M059J (cell line): Measurements from ENCODE around the gene TMEM203. TPM values are rescaled to one million over a fixed set of nuclear protein-coding genes. Genes with fewer than 3 reads are reported as not detected.
A peak's percentile ranks its signal among the peaks of the same experiment; 100 is the strongest.
"Not testable (repeated sequence)": the region's sequence is repeated elsewhere in the genome, so short reads cannot be mapped to it uniquely, and the experiment has no call there.

ENCODE experiments used
- DNase-seq: peaks from one replicate; pipeline ENCODE4 v3.0.0-alpha.2; 2012; ENCODE audit warnings: low read depth
- total RNA-seq: library from RNA; depleted of rRNA; stranded (reverse); fragments of >200 nt; shearing (Covaris generic); gene quantifications from 2 replicates; pipeline ENCODE4 v1.2.3, GENCODE V29; 2014; rRNA removed

Gene TMEM203, protein sequence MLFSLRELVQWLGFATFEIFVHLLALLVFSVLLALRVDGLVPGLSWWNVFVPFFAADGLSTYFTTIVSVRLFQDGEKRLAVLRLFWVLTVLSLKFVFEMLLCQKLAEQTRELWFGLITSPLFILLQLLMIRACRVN
- 68.2 and 68.9 TPM in 2 replicates for total RNA-seq

DNA sequence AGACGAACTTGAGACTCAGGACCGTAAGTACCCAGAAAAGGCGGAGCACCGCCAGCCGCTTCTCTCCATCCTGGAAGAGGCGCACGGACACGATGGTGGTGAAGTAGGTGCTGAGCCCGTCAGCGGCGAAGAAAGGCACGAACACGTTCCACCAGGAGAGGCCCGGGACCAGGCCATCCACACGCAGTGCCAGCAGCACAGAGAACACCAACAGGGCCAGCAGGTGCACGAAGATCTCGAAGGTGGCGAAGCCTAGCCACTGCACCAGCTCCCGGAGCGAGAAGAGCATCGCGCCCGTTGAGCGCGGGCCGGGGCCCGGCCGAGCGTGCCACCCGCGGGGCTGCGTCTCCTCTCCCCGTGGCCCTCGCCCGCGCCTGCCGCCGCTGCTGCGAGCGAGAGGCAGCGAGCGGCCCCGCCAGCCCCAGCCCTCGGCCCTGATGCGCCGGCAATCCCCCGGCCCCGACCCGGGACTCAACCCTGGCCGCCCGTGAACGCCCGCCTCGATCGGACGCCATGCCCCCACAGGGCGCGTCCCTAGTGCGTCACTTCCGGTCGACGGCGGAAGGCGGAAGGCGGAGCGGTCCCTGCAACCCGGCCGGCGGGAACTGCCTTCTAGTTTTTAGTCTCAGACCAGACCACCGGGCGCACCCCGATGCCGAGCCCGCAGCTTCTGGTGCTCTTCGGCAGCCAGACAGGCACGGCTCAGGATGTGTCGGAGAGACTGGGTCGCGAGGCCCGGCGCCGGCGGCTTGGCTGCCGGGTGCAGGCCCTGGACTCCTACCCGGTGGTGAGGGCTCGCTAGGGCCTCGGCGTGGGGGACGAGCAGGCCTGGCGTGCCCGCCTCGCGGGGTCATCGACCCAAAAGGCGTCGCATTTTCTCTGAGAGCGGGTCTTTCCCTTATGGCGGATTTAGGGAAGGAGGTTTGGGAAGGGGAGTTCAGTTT is at the start of gene TMEM203, which contains the start of gene NDOR1:
TMEM203 (minus strand) TSS at position 523 of the 944 bp plus-strand sequence; CDS start at position 289, 234 bp downstream.
NDOR1 (plus strand) TSS at position 575 of the 944 bp plus-strand sequence; CDS start at position 653, 78 bp downstream.
- peak; percentile 84 for DNase-seq

DNA sequence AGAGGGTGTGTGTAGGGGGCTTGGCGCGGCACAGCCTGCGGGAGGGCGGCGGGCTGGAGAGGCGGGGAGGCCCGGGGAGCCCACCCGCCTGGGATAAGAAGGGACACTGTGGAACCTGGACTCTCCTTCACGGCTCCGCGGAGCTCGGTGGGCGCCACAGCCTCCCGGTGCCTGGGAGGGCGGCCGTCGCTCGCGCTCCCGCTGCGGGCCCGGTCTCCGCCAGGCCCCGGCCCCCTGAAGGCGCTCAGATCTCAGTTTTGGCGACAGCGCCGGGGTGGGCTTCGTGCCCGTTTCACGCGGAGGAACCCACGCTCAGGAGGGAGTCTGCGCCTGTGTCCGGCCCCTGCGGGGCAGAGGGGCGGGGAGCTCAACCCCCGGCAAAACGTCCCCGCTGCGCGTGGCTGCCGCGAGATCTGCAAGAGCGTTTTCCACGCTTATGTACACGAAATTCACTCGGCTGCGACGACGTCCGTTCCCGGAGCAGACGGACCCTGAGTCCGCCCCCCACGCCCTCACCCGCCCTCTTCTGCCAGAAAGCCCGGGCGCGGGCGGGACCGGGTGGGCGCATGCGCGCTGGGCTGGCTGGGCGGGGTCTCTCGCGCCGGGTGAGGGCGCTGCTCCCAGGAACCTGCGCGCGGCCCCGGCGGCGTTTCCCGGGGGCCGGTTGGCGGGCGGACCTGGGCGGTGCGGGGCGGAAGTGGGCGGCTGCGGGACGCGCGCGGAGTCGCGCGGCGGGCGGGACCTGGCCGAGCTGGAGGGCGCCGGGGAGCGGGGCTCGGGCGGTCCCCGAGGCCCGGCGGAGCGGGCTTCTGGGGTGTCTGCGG is 49.4 kb upstream of the TMEM203 start, which contains the start of gene NELFB:
NELFB (plus strand) TSS at position 704 of the 824 bp plus-strand sequence.
- DNase-seq = peak; percentile 83

DNA sequence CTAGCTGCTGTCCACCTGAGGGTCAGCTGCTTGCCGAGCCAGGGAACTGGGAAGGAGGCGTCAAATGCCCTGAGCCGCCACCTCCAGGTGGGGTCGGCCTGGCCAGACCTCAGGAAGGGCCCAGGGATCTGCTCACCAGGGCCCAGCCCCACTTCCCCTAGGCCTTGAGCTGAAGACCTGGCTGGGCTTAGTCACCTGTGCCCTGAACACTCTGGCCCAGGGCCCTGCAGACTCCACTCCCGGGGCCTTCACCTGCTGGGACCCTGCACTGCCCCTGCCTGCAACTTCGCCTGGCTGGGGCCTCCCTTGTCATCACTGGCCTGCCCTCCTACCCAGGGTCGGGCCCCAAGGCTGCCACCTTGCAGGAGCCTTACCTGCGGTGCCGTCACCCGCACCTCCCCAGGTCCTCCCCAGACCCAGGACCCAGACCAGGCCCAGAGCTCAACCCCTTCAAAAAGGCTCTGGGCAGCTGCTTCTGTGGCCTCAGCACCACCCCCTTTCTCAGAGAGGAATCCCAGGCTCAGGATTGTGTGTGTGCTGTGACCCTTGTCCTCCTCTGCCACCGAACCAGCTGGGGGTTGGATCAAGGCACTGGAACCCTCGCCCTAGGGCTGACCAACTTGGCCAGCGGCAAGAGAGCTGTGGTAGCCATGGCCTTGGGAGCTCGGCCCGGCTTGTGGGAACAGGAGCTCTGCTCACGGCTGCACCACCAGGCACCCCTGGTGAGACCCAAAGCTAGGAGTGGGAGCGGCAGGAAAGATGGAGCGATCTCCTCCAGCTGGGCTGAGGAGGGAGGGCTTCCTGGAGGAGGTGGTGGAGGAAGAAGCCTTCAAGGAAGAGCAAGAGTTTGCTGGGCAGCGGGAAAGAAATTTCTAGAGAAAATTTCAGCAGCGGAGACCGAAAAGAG is 48.5 kb upstream of the TMEM203 start:
- peak; percentile 26 for DNase-seq

DNA sequence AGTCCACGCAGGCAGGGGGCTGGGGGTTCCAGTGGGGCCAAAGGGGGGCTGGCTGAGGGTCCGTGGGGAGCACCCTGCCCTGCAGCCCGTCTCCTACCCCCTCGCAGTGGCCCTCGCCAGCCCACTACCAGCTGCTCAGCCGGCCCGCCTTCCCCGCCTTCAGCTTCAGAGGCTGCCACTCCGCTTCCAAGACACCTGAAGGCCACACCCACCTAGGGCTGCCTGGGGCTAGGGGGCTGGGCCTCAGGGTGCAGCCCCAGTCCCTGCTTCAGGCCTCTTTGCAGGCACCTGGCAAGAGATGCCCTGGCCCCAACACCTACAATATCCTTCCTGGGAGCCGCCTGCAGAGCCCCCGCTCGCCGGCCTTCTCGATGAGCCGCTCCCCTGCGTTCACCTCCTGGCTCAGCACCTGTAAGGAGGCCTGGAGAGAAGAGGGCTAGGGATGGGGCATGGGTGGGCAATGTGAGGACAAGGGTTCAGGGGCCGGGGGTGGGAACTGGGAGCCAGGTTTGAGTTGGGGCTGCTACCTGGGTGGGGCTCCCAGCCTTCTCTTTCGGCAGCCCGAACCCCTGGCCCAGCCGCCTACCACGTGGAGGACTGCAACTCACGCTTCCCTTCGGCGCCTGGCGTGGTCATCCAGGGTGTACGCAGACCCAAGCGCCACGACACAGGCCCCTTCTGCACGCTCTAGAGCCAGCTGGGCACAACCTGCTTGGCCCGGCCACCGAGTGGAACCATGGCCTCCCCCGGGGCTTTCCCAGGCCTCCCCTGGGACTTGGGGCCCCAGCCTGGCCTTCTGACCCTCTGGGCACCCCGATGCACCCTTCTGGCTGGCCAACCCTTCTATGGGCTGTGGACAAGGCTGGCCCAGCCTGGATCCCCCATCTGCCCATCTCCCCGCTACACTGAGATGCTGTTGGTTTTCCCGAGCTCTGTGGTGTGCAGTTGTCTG is 47.4 kb upstream of the TMEM203 start:
- no peak for DNase-seq

DNA sequence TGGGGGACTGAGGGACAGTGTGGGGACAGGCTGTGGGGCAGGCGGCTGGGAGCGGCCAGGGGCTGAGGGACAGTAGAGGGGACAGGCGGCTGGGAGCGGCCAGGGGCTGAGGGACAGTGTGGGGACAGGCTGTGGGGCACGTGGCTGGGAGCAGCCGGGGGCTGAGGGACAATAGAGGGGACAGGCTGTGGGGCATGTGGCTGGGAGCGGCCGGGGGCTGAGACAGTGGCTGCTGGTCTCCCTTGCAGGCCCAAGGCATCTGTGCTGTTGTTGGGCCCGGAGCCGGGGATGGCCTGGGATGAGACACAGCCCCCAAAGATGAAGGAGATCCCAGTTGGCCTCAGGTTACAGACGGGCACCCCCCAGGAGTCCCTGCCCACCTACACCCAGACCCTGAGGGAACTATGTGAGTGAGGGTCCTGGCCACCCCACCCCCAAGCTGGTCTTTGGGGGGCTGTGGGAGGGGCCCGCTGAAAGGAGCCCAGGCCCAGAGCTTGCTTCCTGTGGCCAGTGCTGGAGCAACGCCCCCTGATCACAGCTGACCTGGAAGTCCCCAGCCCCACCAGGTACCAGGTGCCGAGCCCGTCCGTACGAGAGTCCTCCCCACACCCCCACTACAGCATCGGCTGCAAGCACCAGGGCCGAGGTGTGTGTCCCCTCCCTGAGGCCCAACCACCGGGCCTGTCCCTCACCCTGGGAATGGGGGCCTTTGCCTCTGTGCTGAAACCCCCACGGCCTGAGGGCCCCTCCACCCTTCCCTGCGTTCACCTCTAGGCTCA is 46.2 kb upstream of the TMEM203 start:
- DNase-seq = no peak

DNA sequence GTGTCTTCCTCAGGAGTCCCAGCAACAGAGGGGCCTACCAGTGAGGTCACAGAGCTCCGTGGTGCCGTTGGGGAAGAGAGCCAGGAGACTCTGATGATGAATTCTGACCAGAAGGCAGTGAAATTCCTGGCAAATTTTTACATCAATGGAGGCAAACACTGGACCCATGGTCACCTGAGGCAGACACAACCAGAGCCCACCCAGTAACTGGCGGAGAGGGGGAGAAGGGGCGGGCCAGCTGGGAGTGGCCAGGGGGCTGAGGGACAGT is 45.7 kb upstream of the TMEM203 start, which contains the start of gene STPG3:
STPG3 (plus strand) TSS at position 93 of the 268 bp plus-strand sequence; CDS start at position 94, 1 bp downstream.
- no peak for DNase-seq

DNA sequence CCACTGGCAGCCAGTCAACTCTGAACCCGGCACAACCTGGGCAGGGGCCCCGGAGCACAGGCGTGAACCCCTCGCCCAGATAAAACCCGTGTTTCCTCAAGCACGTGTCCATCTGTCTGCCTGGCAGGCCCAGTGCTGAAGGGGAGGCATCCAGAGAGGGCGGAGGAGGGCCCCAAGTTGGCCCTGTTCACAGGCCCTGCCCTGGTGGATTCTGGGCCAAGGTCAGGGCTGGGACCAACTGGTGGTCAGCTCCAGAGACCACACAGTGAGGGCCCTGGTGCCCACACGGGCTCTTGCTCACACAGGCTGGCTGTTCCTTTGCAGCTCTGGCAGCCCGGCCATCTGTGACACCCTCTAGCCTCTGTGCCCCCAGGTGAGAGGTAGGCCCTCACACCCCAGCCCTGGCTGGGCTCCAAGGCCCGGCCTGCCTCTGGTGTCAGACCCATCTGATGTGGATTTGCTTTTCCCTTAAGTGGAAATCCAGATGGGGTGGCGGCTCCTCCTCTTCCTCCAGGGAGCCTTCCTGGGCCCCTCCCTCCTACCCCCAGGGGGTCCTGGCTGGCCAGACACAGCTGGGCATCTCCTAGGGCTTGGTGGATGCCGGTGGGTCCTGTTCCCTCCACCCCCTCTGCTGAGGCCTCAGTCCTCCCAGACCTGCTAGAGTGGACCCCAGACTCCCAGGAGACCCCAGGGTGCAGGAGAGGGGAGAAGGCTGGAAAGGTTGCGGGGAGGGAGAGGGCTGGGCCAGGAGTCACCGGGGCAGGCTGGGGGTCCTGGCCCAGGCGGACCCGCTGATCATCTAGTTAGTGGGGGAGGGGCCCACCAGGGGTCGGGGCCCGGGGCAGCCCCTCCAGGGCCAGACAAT is 45.1 kb upstream of the TMEM203 start:
- DNase-seq = no peak

DNA sequence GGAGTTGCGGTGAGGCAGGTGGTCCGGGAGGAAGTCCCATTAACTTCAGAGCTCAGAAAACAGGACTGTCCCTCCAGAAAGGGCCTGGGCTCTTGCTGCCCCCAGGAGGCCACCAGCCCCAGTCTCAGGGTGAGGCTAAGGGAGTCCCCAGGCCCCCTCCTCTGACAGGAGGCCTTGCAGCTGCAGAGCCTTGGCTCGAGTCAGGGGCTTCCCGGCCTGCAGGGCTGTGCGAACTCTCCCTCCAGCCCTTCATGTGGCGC is 42.4 kb upstream of the TMEM203 start:
- DNase-seq = no peak

DNA sequence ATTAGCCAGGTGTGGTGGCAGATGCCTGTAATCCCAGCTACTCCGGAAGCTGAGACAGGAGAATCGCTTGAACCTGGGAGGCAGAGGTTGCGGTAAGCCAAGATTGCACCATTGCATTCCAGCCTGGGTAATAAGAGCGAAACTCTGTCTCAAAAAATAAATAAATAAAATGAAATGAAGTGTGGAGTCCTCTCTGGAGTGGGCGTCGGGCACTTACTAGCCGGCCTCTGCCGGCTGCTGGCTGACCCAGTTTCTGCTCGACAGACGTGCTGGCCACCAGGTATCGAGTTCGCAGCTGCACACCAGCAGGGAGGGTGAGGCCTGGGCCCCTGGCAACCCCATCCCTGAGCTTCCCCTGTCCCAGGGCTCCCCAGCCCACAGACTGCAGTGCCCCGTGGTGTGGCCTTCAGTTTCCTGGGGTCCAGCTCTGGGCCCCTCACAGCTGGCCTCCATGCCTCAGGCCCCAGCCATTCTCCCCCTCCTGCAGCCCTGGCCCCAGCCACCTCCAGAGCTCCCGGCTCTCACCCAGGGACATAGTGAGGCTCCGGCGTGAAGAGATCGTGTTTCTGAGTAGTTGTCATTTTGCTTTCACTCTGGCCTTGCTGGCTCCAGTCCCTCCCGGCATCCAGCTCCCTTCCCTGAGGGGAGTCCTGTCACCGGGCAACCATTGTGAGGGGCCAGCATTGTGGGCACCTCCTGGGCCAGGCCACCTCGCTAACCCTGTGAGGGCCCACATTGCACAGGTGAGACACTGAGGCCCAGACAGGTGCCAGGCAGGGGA is 41.9 kb upstream of the TMEM203 start:
- no peak for DNase-seq

DNA sequence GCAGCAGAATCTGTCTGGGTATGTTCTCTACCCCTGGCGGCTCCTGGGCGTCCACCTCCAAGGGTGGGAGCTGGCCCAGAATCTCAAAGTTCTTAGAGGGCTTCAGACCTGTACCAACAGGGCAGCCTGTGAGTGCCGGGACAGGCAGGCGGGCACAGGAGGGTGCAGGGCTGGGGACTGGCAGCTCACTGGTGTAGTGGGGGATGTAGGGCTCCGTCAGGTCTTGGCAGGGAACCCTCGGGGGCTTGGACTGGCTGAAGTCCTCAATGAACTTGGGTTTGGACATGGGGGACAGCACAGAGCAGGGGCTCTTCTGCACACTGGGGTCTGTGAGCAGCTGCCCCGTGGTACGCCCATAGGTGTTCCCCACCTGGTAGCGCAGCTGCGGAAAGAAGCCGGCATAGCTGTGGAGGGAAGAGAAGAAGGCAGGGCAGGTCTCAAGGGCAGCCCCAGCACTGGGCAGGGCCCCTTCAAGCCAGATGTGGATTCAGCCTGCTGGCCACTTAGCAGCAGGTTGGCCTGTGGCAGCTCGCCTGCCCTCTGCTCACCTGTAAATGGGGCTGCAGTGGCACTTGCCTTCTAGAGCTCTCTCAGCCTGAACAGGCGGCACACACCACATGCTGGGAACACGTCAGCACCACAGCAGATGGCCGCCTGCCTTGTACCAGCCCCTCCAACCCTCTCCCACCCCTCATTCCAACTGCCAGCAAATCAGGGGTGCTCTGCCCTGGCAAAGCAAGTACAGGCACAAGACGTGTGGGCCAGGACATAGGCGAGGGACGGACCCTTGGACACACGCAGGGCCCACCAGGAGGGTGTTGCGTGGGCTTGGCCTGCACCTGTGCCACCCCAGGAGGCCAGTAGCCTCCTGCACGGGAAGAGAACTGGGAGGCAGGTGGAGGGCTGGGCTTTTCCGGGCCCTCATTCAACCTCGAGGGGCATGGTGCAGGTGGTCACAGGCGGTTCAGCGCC is 40.3 kb upstream of the TMEM203 start:
- DNase-seq = no peak

DNA sequence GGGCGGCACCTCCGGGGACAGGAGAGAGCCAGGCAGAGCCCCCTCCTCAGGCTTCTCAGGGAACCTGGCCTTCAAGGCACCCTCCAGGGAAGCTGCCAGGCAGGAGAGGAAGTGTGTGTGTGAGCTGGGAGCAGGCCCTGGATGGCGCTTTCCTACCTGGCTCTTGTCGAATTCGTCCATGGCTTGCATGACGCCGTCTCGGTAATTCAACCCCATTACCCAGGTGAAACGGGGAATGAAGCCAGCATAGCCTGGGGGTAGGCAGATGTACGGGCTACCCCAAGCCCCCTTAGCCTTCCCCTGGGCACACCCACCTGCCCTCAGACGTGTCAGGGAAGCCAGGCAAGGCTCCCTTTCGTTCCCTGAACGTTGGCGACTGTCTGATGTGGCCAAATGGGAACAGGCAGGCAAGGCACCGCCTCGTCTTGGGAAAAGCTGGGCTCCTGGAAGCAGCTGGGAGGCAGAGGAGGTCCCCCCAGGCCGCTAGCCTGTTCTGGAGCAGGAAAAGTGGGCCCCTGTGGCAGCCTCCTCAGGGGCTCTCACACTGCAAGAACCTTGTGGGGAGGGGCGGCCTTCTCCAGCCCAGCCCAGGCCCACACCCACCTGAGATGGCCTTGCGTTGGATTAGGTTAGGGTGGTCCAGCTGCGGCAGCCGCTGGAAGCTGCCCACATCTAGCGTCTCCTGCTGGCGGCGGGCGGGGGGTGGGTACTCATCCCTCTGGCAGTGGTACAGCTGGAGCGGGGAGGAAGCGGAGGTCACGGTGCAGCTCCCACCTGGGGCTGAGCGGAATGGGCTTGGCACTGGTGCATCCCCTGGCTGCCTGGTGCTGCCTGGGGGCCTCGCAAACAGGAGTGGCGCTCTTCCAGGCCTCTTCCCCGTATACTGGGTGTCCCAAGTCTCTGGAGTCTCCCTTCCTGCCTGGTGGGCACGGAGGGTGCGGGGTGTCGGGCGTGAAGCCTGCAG is 39.3 kb upstream of the TMEM203 start:
- no peak for DNase-seq

DNA sequence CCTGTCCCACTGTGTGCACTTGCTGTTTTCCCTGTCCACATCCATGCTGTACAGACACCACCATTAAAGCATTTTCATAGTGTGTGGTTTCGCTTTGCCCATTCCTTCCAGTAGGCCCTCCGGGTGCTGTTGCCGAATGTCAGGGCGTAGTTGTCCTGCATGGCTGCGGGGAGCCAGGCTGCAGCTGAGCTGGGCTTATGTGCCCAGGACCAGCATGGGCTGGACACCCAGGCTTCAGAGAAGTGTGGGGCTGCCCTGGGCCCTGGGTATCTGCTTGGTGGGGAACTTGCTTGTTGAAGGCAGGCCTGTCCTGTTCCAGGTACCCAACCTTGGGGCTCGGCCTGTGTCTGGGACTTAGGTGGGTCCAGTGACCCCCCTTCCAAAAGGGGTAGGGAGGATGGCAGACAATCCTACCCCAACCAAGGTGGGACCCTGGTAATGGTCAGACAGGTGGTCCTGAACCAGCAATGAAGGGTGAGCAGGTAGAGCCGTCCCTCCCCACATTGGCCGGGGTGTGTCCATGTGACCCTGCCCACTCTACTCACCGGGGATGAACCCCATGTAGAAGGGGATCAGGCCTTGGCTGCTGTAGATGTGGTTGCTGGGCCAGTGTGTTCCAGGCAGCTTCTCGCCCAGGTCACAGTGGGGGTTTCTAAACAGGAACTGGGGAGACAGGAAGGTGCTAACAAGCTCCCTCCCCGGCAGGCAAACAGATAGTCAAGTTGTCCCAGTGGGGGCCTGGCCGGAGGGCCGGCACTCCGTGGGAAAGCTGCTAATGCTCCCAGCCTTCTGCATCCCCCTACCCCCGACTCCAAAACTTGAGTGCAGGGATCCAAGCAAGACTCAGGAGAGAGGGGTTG is 38.4 kb upstream of the TMEM203 start:
- DNase-seq = peak; percentile 62

DNA sequence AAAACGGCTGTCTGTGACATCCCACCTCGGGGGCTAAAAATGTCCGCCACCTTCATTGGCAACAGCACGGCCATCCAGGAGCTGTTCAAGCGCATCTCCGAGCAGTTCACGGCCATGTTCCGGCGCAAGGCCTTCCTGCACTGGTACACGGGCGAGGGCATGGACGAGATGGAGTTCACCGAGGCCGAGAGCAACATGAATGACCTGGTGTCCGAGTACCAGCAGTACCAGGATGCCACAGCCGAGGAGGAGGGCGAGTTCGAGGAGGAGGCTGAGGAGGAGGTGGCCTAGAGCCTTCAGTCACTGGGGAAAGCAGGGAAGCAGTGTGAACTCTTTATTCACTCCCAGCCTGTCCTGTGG is 37.8 kb upstream of the TMEM203 start:
- DNase-seq = not testable (repeated sequence)
